GM10847 (cell line): ENCODE data around the gene C1QL4.

ENCODE experiments used
- POLR2A ChIP-seq: IDR thresholded peaks from 2 replicates; pipeline ENCODE4 v1.6.1; 2011; ENCODE audit not compliant: insufficient read length; ENCODE audit errors: extremely low read depth

C1QL4 gene

DNA sequence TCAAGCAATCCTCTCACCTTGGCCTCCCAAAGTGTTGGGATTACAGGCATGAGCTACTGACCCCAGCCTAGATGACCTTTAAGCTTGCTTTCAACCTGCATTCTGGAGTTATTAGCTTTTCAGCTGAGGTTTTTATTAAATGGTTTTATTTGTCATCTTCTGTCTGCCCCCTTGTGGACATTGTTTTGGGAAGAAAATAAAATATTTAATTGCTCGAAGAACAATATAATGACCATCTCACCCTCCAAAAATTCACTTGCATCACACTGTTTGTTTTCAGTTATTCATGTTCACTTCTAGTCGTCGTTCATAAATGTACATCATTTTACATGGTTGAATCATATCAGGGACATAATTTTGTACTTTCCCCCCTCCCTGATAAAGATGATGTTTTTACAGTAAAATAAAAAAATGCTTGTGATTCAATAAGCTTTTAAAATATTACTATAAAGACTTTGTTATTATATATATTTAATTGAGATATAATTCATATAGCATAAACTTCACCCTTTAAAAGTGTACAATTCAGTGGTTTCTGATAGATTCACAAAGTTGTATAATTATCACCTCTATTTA is 20.2 kb upstream of the C1QL4 start:
- TF ChIP-seq POLR2A = no peak

DNA sequence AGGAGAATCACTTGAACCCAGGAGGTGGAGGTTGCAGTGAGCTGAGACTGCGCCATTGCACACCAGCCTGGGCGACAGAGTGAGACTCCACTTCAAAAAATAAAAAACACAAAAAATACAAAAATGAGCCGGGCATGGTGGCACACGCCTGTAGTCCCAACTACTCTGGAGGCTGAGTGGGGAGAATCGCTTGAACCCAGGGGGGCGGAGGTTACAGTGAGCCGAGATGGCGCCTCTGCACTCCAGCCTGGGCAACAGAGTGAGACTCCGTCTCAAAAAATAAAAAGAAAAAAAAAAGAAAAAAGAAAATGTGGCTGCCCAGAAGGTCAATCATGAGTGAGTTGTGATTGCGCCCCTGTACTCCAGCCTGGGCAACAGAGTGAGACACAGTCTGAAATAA is 18.9 kb upstream of the C1QL4 start:
- TF ChIP-seq POLR2A = no peak

DNA sequence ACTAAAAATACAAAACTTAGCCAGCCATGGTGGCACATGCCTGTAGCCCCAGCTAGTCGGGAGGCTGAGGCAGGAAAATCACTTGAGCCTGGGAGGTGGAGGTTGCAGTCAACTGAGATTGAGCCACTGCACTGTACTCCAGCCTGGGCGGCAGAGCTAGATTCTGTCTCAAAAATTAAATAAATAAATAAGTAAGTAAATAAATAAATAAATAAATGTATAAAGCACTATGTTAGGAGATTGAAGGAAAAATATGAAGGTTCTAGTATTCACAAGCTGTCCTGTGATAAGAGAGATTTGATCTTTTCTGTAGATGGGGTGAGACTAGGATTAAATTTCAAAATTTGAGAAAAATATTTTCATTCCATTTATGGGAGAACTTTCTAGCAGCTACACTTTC is 15.4 kb upstream of the C1QL4 start:
- no peak for TF ChIP-seq POLR2A

DNA sequence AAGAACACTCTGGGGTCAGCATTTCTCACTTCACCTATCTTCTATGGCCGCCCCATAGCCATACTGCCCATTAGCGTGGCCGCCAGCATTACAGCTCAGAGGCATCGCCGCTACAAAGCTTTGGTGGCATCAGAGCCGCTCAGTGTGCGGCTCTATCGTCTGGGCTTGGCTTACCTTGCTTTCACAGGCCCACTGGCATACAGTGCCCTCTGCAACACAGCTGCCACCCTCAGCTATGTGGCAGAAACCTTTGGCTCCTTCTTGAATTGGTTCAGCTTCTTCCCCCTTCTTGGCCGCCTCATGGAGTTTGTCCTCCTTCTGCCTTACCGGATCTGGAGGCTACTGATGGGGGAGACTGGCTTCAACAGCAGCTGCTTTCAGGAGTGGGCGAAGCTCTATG is 12.3 kb upstream of the C1QL4 start:
- TF ChIP-seq POLR2A = no peak

- TF ChIP-seq POLR2A = no peak
Observed at GRCh38 chr12:49348781-49349180, 11.8 kb upstream of the C1QL4 start.

DNA sequence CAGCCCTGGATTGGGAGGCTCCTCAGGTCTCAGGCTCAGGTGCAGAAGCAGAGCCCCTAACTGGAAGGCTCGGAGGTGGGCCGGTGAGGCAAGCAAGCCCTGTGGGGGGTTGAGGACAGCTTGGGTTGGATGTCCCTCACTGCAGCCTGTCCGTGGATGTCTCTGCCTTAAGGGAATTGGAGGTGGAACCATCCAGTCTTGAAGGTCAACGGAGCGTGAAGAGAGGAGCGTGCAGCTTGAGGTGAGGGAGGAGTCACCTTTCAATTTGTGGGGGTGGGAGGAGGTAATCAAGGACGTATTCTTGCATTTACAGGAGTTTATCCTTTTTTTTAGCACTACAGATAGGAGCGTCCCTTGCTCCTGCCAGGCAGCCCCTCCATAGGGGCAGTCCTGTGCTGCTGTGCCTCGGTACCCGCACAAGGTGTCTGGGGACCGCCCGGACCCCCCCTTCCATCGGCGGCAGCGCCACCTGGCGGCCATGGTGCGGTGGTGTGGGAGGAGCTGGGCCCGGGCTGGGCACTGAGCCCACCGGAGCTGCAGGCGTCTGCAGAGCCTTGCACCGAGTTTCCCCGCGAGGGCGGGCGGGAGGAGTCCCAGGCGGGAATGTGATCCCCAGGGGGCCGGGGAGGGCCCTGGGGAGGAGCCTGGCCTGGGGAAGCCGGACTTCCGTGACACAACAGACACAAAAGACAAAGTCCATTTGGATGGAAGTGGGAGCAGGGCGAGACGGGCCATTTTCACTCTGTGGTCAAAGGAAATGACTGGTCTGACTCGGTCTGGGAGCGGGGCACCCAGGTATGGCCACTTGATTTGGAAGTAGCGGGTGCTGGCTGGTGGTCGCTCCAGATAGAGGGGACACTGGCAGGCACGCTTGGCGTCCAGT is 10.6 kb upstream of the C1QL4 start:
- no peak for TF ChIP-seq POLR2A

DNA sequence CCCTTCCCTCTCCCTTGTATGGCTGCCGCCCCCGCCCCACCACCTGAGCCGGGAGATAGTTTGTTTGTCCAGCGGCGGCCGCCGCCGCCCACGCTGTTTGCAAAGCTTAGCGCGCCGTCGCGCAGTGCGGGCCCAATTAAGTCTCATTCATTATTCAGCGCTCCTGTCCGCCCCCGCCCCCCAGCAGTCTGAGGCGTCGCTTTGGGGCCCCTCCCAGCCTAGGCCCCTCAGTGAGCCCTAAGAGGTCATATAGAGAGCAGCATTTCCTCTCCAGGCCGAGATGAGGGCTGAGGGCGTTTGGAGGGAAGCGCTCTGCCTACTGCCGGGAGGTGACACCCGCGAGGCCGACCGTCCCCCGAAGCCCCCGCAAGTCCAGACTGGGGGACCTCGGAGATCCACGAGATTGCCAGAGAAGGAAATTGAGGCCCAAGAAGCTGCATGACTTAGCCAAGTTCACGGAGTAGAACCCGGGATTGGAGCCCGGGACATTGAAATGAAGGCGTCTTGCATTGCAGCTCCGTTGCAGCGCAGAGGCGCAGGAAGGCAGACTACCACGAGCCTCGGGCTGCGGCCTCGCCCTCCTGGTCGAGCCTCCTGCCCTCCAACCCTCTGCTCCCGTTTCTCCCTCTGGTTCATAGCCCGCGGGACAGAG is 9.8 kb upstream of the C1QL4 start, which contains the start of gene DNAJC22:
Gene DNAJC22 (plus strand): TSS at position 230 of the 652 bp plus-strand sequence. CDS start 1,985 bp downstream, outside the sequence.
- no peak for TF ChIP-seq POLR2A

DNA sequence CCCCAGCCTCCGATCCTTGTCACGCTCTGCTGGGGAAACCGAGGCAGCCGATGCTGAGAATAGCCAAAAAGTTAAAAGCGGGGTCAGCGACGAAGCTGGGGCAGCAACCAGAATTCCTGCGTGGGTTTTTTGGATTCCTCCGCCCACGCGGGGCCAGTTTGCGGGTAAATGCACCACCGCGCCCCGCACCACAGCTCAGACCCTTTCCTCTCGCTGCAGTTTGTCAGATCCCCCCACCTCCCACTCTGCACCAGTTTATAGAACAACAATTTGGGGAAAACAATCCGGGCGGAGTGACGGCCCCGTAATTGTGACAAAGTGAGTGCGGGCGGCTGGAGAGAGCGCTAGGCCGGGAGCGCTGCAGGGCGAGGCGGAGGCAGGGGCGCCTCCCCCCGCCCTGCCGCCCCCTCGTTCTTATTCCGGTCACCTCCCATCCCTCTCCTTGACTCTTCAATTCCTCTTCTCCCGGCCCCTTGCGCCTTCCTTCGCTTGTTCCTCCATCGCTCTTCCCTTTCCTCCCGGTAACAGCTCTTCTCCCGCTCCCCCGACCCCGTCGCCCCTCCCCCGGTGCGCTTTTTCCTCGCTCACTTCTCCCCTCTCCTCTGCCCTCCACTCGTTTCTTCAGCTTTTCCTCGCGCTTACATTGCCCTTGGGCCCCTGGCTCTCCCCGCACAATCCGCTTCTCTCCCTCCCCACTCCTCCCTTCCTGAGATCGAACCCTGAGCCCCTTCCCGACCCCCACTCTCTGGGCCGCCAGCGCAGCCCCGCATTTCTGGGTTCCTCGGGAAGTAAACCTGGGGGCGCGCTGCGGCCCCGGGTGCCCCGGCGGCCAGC is 9.1 kb upstream of the C1QL4 start:
- no peak for TF ChIP-seq POLR2A

- no peak for TF ChIP-seq POLR2A
Observed at GRCh38 chr12:49345051-49345824, 8.2 kb upstream of the C1QL4 start.

- TF ChIP-seq POLR2A = no peak
Observed at GRCh38 chr12:49344486-49345050, 7.6 kb upstream of the C1QL4 start.

DNA sequence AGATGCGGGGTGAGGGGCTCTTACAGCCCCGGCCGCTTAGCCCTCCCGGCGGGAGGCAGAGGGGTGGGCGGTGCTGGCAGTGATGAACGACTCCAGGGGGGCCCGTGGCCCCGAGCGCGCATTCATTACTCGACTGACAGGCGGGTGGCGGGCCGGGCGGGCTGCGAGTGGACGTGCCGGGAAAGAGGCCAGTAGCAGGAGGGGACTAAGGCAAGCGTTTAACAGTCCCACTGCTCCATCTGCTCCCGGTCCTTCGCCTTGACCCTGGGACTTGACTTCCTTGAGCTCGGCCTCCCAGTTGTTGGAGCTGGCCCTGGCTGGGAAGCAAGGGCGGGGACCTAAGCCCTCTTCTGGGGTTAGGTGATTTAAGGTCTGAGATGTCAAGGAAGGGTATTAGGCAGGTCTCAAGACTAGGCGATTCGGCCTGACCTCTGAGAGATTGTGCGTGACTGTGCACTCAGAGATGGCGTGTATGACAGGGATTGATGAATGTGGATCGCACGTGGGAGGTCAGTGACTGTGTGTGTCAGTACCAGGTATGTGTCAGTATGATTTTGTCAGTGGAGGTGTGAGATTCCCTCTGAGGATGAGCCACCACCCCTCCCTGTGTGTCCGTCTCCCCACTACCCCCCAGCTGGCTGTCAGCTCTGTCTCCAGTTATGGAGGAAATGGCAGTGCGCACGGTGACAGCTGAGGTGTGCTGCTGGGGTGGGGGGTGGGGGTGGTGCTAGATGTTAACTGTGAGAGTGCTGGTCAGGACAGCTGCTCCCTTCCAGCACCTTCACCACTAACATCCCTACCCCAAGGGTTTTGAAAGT is 6.1 kb upstream of the C1QL4 start:
- TF ChIP-seq POLR2A = no peak

- no peak for TF ChIP-seq POLR2A
Observed at GRCh38 chr12:49342066-49342913, 5.3 kb upstream of the C1QL4 start.

DNA sequence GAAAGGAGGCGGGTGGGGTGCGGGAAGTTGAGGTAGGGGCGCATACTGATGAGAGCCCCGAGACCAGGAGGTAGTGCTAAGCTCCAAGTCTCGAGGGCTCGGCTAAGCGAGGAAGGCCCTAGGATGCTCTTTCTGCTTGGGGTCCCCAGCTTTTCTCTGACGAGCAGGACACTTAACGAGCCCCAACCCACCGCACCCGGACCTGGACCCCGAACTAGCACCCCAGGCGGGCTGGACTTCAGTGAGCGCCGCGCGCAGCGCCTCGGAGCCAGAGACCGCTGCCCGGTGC is 4.7 kb upstream of the C1QL4 start:
- no peak for TF ChIP-seq POLR2A
